Measurements from ENCODE around the gene LBP.

Gene LBP

DNA sequence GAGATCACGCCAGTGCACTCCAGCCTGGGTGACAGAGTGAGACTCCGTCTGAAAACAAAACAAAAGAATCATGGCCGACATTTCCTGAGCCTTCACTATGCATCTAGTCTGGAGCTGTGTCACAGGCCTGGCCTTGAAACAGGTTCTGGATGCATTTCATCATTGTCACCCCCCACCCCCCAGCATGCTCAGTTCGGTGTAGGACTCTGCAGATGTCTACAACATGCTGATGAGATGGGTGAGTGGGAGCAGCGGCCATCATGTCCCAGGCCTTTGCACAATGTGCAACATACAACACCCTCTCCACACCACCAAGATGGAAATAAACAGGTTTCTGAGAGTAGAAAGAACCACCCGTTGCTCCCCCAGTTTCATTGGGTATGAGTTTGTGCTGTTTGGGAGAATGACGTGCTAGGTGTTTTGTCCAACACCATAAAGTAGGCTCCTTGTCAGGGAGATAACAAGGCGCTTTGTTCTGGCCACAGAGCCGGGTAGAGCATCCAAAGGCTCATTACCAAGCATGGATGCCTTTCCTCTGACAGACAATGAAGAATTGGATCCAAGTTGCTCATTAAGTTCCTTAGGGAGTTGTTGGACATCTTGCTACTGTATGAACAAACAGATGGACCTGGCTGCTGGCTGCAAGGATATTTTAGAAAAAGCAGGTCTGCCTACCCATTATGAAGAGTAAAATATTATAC is 66.7 kb downstream of the LBP start:
- no peak for DNase-seq (ENCODE audit: low read depth in 1 of 2, low spot score in 1 of 2)
- Histone ChIP-seq H3K27me3 (ENCODE audit: insufficient read depth, poor library complexity, severe bottlenecking) (no peaks in the 10 kb centered on the region), H3K27ac (replicated peaks) (no peak overlapping the region), H3K4me3 (replicated peaks; ENCODE audit: insufficient read depth, low read length) (no peak overlapping the region)
- TF ChIP-seq SPI1 (IDR thresholded peaks at IDR 0.05; ENCODE audit: borderline replicate concordance, low read depth) (no peak), REST (IDR thresholded peaks at IDR 0.05; ENCODE audit: insufficient replicate concordance, low read depth) (no peak), POLR2AphosphoS5 (IDR thresholded peaks at IDR 0.05; ENCODE audit: low read depth) (no peak), GABPA (IDR thresholded peaks at IDR 0.05; ENCODE audit: low read depth) (no peak), CTCF (IDR thresholded peaks at IDR 0.05; ENCODE audit: insufficient read depth, low read length) (no peak)

GRCh38 chr20:38414769-38415450 is 68.6 kb downstream of the LBP start:
- H3K27ac ChIP-seq (replicated peaks), result no peak overlapping the region

More at GRCh38 chr20:38414769-38415450, 68.6 kb downstream of the LBP start:
- Histone ChIP-seq H3K4me3 (replicated peaks; ENCODE audit: insufficient read depth, low read length) (no peak overlapping the region), H3K27me3 (ENCODE audit: insufficient read depth, poor library complexity, severe bottlenecking) (no peaks in the 10 kb centered on the region)
- no peak for DNase-seq (ENCODE audit: low read depth in 1 of 2, low spot score in 1 of 2)
- TF ChIP-seq GABPA (IDR thresholded peaks at IDR 0.05; ENCODE audit: low read depth), result no peak
- no peak for TF ChIP-seq CTCF (IDR thresholded peaks at IDR 0.05; ENCODE audit: insufficient read depth, low read length)
- TF ChIP-seq SPI1 (IDR thresholded peaks at IDR 0.05; ENCODE audit: borderline replicate concordance, low read depth), result no peak
- no peak for TF ChIP-seq REST (IDR thresholded peaks at IDR 0.05; ENCODE audit: insufficient replicate concordance, low read depth)
- no peak for TF ChIP-seq POLR2AphosphoS5 (IDR thresholded peaks at IDR 0.05; ENCODE audit: low read depth)

All from HL-60 (cell line).